K562 (cell line): ENCODE measurements around the gene SLC16A5. TPM values are rescaled to one million over a fixed set of nuclear protein-coding genes. Genes with fewer than 3 reads are reported as not detected.
A peak's percentile ranks its signal among the peaks of the same experiment; 100 is the strongest.

ENCODE experiments used
- CEBPG ChIP-seq, 3 experiments: fragments of 200-800 bp in 1 of 3; sonication (Bioruptor generic) in 1 of 3; sonication (generic) in 1 of 3; formaldehyde crosslinking in 1 of 3; IDR thresholded peaks in 2 of 3; conservative IDR thresholded peaks in 1 of 3; 2 replicates each; pipeline versions ENCODE4 v1.6.1 to v1.8.0; 2016 to 2022; ENCODE audit warnings: missing compliant biosample characterization in 2 of 3, missing genetic modification characterization in 2 of 3, mild to moderate bottlenecking in 1 of 3, missing genetic modification reagents in 1 of 3
- ELF4 ChIP-seq: fragments of 450-650 bp; formaldehyde crosslinking; IDR thresholded peaks from 2 replicates; pipeline ENCODE4 v1.4.0; 2022; ENCODE audit warnings: missing genetic modification characterization
- GATAD2B ChIP-seq: fragments of 450-650 bp; IDR thresholded peaks from 2 replicates; pipeline ENCODE4 v1.6.1; 2017; ENCODE audit warnings: mild to moderate bottlenecking, borderline replicate concordance
- GTF2E2 ChIP-seq: fragments of 200-800 bp; sonication (Bioruptor generic); IDR thresholded peaks from 2 replicates; pipeline ENCODE4 v1.6.1; 2016; ENCODE audit warnings: missing genetic modification characterization, missing compliant biosample characterization
- KLF16 ChIP-seq: IDR thresholded peaks from 2 replicates; pipeline ENCODE4 v1.6.1; 2016; ENCODE audit warnings: antibody characterized with exemption
- MAZ ChIP-seq, 2 experiments: fragments of 450-650 bp in 1 of 2; sonication (generic) in 1 of 2; formaldehyde crosslinking; IDR thresholded peaks in 1 of 2; conservative IDR thresholded peaks in 1 of 2; 2 replicates each; pipeline versions ENCODE4 v1.4.0 to v1.5.0; 2020; ENCODE audit warnings: mild to moderate bottlenecking in 1 of 2, missing genetic modification reagents in 1 of 2
- MYC ChIP-seq, 2 experiments: fragments of 250-450 bp in 1 of 2; sonication (Bioruptor Pico) in 1 of 2; IDR thresholded peaks; 2 replicates each; pipeline versions ENCODE4 v1.5.1 to v1.6.1; 2012 to 2021; ENCODE audit warnings: low read depth in 2 of 2, borderline replicate concordance in 1 of 2, improper control_type of control experiment in 1 of 2, low read length in 1 of 2, mild to moderate bottlenecking in 1 of 2, moderate library complexity in 1 of 2
- NCOA1 ChIP-seq: fragments of 450-650 bp; IDR thresholded peaks from 2 replicates; pipeline ENCODE4 v1.6.1; 2016; ENCODE audit warnings: low read depth
- NELFE ChIP-seq: IDR thresholded peaks from 2 replicates; pipeline ENCODE4 v1.6.1; 2011; ENCODE audit warnings: mild to moderate bottlenecking; ENCODE audit not compliant: insufficient read depth, insufficient read length
- NFRKB ChIP-seq: fragments of 450-650 bp; IDR thresholded peaks from 2 replicates; pipeline ENCODE4 v1.6.1; 2016; ENCODE audit warnings: low read depth
- NKRF ChIP-seq: fragments of 450-650 bp; IDR thresholded peaks from 2 replicates; pipeline ENCODE4 v1.6.1; 2016; ENCODE audit warnings: borderline replicate concordance
- POLR2G ChIP-seq: fragments of 200-400 bp; formaldehyde crosslinking; IDR thresholded peaks from 2 replicates; pipeline ENCODE4 v1.6.1; 2017; ENCODE audit warnings: low read depth, mild to moderate bottlenecking, antibody characterized with exemption, low read length, moderate library complexity
- TAL1 ChIP-seq: fragments of 450-650 bp; IDR thresholded peaks from 2 replicates; pipeline ENCODE4 v1.6.1; 2016; ENCODE audit warnings: mild to moderate bottlenecking
- ZBTB26 ChIP-seq: fragments of 450-650 bp; formaldehyde crosslinking; IDR thresholded peaks from 2 replicates; pipeline ENCODE4 v1.4.0; 2022; ENCODE audit warnings: missing genetic modification characterization
- ZNF253 ChIP-seq: fragments of 250-450 bp; sonication (Bioruptor Pico); conservative IDR thresholded peaks from 2 replicates; pipeline ENCODE4 v1.6.1; 2021; ENCODE audit warnings: mild to moderate bottlenecking
- ZNF507 ChIP-seq: conservative IDR thresholded peaks from 2 replicates; pipeline ENCODE4 v1.6.1; 2017; ENCODE audit warnings: missing genetic modification characterization, missing compliant biosample characterization
- ZNF551 ChIP-seq: fragments of 250-450 bp; sonication (Bioruptor Pico); IDR thresholded peaks from 2 replicates; pipeline ENCODE4 v1.5.0; 2021; ENCODE audit warnings: mild to moderate bottlenecking, moderate library complexity
- polyA plus RNA-seq, 8 experiments: library from polyadenylated mRNA; depleted of rRNA in 4 of 8; stranded (reverse) in 5 of 8; unstranded in 3 of 8; fragments of >200 nt; fragmentation: Nextera tagmentation in 2 of 8; fragmentation: Illumina TruSeq in 1 of 8; extraction: Ambion mirVana in 2 of 8; extraction: Trizol in 1 of 8; gene quantifications; 2 replicates each; pipeline versions ENCODE4 v1.2.1 to v1.2.3, GENCODE V29; 2011 to 2014; ENCODE audit warnings: inconsistent platforms in 1 of 8, missing spikeins in 1 of 8
- total RNA-seq, 7 experiments: library from RNA; depleted of rRNA in 6 of 7; stranded (reverse); fragments of >200 nt in 6 of 7; fragmentation: Illumina TruSeq in 2 of 7; extraction: Trizol in 2 of 7; gene quantifications; 2 replicates each; pipeline versions ENCODE4 v1.2.1 to v1.2.3, GENCODE V29; 2011 to 2021; ENCODE audit warnings: low replicate concordance in 1 of 7
- TF ChIP-seq, protein P1 (sequence below): fragments of 200-400 bp; formaldehyde crosslinking; IDR thresholded peaks from 2 replicates; pipeline ENCODE4 v1.6.1; 2017; ENCODE audit warnings: mild to moderate bottlenecking, low read depth, low read length, moderate library complexity
- TF ChIP-seq, protein P2 (sequence below): sonication (generic); formaldehyde crosslinking; IDR thresholded peaks from 2 replicates; pipeline ENCODE4 v1.8.1; 2023; ENCODE audit warnings: mild to moderate bottlenecking, missing genetic modification reagents, moderate library complexity

The SLC16A5 gene
- total and polyA plus RNA-seq, 9 of the 15 experiments (the other 6 are each of a cell fraction or from before 2014, with no cell fraction given), result 0.06 to 2.6 (median 0.91) TPM

GRCh38 chr17:75131278-75132017 lies 43.7 kb downstream of the SLC16A5 start, which contains the start of gene NT5C (continued):
- no peak for TF ChIP-seq NELFE
- TF ChIP-seq GATAD2B, result peak; percentile 97
- TF ChIP-seq GTF2E2 (tag), result peak; percentile 61; the same call in 1 of the 2 replicates
- TF ChIP-seq ZNF253 (CRISPR knock-in tag), result no peak
- TF ChIP-seq TAL1, result no peak
- TF ChIP-seq ZNF551 (CRISPR knock-in tag), result no peak
- peak; percentile 94 for TF ChIP-seq POLR2G
- TF ChIP-seq NKRF, result 0 out of 2 replicates have a peak, but pooled peaks have one; percentile 41
- TF ChIP-seq ELF4 (CRISPR knock-in tag), result 0 out of 2 replicates have a peak, but pooled peaks have one; percentile 23
- peak in 1 of 2 experiments; percentile 97; a peak in 3 of 4 replicates for TF ChIP-seq MAZ (CRISPR knock-in tag; conservative IDR thresholded peaks at IDR 0.05 in 1 of 2, IDR thresholded peaks at IDR 0.05 in 1 of 2)
- TF ChIP-seq KLF16, result no peak
- no peak for TF ChIP-seq NCOA1
- TF ChIP-seq, protein P1, sequence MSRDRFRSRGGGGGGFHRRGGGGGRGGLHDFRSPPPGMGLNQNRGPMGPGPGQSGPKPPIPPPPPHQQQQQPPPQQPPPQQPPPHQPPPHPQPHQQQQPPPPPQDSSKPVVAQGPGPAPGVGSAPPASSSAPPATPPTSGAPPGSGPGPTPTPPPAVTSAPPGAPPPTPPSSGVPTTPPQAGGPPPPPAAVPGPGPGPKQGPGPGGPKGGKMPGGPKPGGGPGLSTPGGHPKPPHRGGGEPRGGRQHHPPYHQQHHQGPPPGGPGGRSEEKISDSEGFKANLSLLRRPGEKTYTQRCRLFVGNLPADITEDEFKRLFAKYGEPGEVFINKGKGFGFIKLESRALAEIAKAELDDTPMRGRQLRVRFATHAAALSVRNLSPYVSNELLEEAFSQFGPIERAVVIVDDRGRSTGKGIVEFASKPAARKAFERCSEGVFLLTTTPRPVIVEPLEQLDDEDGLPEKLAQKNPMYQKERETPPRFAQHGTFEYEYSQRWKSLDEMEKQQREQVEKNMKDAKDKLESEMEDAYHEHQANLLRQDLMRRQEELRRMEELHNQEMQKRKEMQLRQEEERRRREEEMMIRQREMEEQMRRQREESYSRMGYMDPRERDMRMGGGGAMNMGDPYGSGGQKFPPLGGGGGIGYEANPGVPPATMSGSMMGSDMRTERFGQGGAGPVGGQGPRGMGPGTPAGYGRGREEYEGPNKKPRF, result no peak
- peak; percentile 97 for TF ChIP-seq MYC (IDR thresholded peaks at IDR 0.05; ENCODE audit: low read depth, low read length)
- TF ChIP-seq MYC (CRISPR knock-in tag; IDR thresholded peaks at IDR 0.05; ENCODE audit: borderline replicate concordance, low read depth), result no peak
- TF ChIP-seq NFRKB, result no peak
- TF ChIP-seq, protein P2, sequence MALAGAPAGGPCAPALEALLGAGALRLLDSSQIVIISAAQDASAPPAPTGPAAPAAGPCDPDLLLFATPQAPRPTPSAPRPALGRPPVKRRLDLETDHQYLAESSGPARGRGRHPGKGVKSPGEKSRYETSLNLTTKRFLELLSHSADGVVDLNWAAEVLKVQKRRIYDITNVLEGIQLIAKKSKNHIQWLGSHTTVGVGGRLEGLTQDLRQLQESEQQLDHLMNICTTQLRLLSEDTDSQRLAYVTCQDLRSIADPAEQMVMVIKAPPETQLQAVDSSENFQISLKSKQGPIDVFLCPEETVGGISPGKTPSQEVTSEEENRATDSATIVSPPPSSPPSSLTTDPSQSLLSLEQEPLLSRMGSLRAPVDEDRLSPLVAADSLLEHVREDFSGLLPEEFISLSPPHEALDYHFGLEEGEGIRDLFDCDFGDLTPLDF, result no peak; the same call in none of the 2 replicates
- TF ChIP-seq ZBTB26 (CRISPR knock-in tag), result no peak
- no peak for TF ChIP-seq CEBPG (CRISPR knock-in tag; IDR thresholded peaks at IDR 0.05)
- no peak for TF ChIP-seq CEBPG (tag; conservative IDR thresholded peaks at IDR 0.05 in 1 of 2, IDR thresholded peaks at IDR 0.05 in 1 of 2)
- TF ChIP-seq ZNF507 (tag), result no peak
